Kidney capillary endothelial cell (primary cell): ENCODE data around the gene LTBP1.
"Not testable (repeated sequence)": the region's sequence is repeated elsewhere in the genome, so short reads cannot be mapped to it uniquely, and the experiment has no call there.

Experiments
- DNase-seq: peaks from one replicate; pipeline ENCODE4 v3.0.0-alpha.2; 2018; ENCODE audit warnings: low spot score

Gene LTBP1

GRCh38 chr2:33432871-33433270 is 486.1 kb downstream of the LTBP1 start:
- no peak for DNase-seq

GRCh38 chr2:33433279-33434235 is 486.8 kb downstream of the LTBP1 start:
- DNase-seq = no peak

- DNase-seq = no peak
Measured at GRCh38 chr2:33435518-33435917, 488.8 kb downstream of the LTBP1 start.

- DNase-seq = peak; percentile 83
Measured at GRCh38 chr2:33436083-33436482, 489.3 kb downstream of the LTBP1 start.

- DNase-seq = no peak
Measured at GRCh38 chr2:33437297-33437696, 490.5 kb downstream of the LTBP1 start.

- DNase-seq = no peak
Measured at GRCh38 chr2:33437815-33438214, 491.1 kb downstream of the LTBP1 start.

- peak; percentile 85 for DNase-seq
Measured at GRCh38 chr2:33441235-33441810, 494.6 kb downstream of the LTBP1 start.

GRCh38 chr2:33442052-33442451 is 495.3 kb downstream of the LTBP1 start:
- DNase-seq = not testable (repeated sequence)

- DNase-seq = peak; percentile 94
Measured at GRCh38 chr2:33442528-33443079, 495.9 kb downstream of the LTBP1 start.

- DNase-seq = no peak
Measured at GRCh38 chr2:33443274-33443829, 496.6 kb downstream of the LTBP1 start.

GRCh38 chr2:33444967-33445366 is 498.2 kb downstream of the LTBP1 start:
- no peak for DNase-seq

- DNase-seq = no peak
Measured at GRCh38 chr2:33448220-33448899, 501.6 kb downstream of the LTBP1 start.
